OCI-LY1 (cell line): ENCODE measurements around the gene ARHGAP25.

ENCODE experiments used
- H2AFZ ChIP-seq: fragments of 200-600 bp; sonication (generic), shearing (Covaris generic); 2 replicates; pipeline ENCODE4 v1.6.0; 2014; ENCODE audit warnings: antibody characterized with exemption, mild to moderate bottlenecking, low read length
- H3F3A ChIP-seq: fragments of 200-600 bp; sonication (generic), shearing (Covaris generic); 2 replicates; pipeline ENCODE4 v1.6.0; 2014; ENCODE audit warnings: mild to moderate bottlenecking, antibody characterized with exemption, low read length, moderate library complexity; ENCODE audit not compliant: insufficient read depth
- H3K27ac ChIP-seq: fragments of 200-600 bp; sonication (generic); 2 replicates; pipeline ENCODE4 v1.5.1; 2014; ENCODE audit warnings: low read length, mixed run types, mild to moderate bottlenecking, low read depth; ENCODE audit not compliant: poor library complexity, severe bottlenecking
- H3K27me3 ChIP-seq: fragments of 200-600 bp; sonication (generic); 2 replicates; pipeline ENCODE4 v1.6.0; 2014; ENCODE audit warnings: antibody characterized with exemption, mild to moderate bottlenecking, low read length, moderate library complexity; ENCODE audit not compliant: insufficient read depth
- H3K36me3 ChIP-seq: fragments of 200-600 bp; sonication (generic); 2 replicates; pipeline ENCODE4 v1.6.1; 2014; ENCODE audit warnings: mild to moderate bottlenecking, antibody characterized with exemption, low read length, moderate library complexity, mixed read lengths; ENCODE audit not compliant: insufficient read depth
- H3K4me1 ChIP-seq: fragments of 200-600 bp; sonication (generic); 2 replicates; pipeline ENCODE4 v1.5.1; 2014; ENCODE audit warnings: mild to moderate bottlenecking, low read length, moderate library complexity; ENCODE audit not compliant: insufficient read depth, severe bottlenecking
- H3K4me2 ChIP-seq: fragments of 200-600 bp; sonication (generic), shearing (Covaris generic); 2 replicates; pipeline ENCODE4 v1.6.1; 2014; ENCODE audit warnings: low read length
- H3K4me3 ChIP-seq: fragments of 200-600 bp; sonication (generic); 2 replicates; pipeline ENCODE4 v1.5.1; 2014; ENCODE audit warnings: low read length, low read depth, mild to moderate bottlenecking, mixed read lengths; ENCODE audit not compliant: poor library complexity, severe bottlenecking
- H3K79me2 ChIP-seq: fragments of 200-600 bp; shearing (Covaris generic); 2 replicates; pipeline ENCODE4 v1.6.1; 2016; ENCODE audit warnings: mixed run types, low read length, mixed read lengths; ENCODE audit not compliant: insufficient read depth
- H3K9ac ChIP-seq: fragments of 200-600 bp; sonication (generic), shearing (Covaris generic); 2 replicates; pipeline ENCODE4 v1.6.1; 2014; ENCODE audit warnings: mild to moderate bottlenecking, low read length, mixed read lengths
- H3K9me2 ChIP-seq: fragments of 200-600 bp; sonication (generic), shearing (Covaris generic); 2 replicates; pipeline ENCODE4 v1.6.1; 2014; ENCODE audit warnings: low read depth, mild to moderate bottlenecking, low read length, mixed read lengths
- H3K9me3 ChIP-seq: fragments of 200-600 bp; shearing (Covaris generic); 2 replicates; pipeline ENCODE4 v1.6.1; 2014; ENCODE audit warnings: low read length, mixed read lengths
- H4K20me1 ChIP-seq: fragments of 200-600 bp; sonication (generic), shearing (Covaris generic); 2 replicates; pipeline ENCODE4 v1.6.0; 2016; ENCODE audit warnings: mild to moderate bottlenecking, low read length; ENCODE audit not compliant: insufficient read depth
- EZH2 ChIP-seq: fragments of 200-600 bp; sonication (generic), shearing (Covaris generic); IDR thresholded peaks from 2 replicates; pipeline ENCODE4 v1.8.0; 2017; ENCODE audit warnings: borderline replicate concordance, mixed run types, mild to moderate bottlenecking, antibody characterized with exemption, low read length, moderate library complexity, mixed read lengths
- TF ChIP-seq, protein P1 (sequence below): fragments of 200-600 bp; sonication (generic), shearing (Covaris generic); IDR thresholded peaks from 2 replicates; pipeline ENCODE4 v1.5.1; 2017; ENCODE audit warnings: mild to moderate bottlenecking, antibody characterized with exemption, low read length, moderate library complexity, mixed read lengths

The ARHGAP25 gene

DNA sequence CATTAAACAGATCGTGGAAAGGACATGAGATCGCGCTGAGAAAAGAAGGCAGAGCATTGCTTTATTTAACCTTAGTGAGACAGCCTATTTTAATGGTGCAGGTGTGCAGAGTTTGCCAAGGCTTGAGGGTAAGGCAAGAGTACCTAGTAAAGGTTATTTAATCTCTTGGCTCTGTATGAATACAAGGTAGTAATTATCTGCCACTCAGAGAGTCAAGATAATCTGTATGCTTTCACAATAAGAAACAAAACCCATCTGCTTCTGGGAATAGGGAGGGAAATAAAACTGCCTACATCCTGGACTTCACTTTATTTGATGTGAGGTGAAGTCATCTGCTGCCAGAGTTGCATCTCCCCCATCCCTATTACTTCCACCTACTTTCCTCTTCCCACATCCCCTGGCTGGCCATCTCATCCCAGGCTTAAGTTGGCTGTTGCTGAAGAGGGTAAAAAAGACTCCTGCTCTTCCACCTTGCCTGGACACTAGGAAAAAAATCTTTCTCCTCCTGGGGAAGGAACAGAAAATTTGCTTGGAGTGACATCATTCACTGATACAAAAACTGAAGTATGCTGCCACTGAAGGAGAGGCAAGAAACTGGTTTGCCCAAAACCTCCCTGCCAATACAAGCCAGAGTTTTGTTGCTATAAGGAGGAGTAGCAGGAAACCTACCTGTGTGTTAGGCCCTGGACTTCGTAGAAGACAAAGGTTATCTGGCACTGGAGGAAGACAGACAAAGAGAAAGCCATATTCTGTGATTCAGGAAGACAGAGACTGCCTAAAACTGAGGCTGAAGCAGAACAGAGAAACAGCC, 35.8 kb upstream of the ARHGAP25 start:
- no peak for TF ChIP-seq EZH2
- TF ChIP-seq, protein P1, sequence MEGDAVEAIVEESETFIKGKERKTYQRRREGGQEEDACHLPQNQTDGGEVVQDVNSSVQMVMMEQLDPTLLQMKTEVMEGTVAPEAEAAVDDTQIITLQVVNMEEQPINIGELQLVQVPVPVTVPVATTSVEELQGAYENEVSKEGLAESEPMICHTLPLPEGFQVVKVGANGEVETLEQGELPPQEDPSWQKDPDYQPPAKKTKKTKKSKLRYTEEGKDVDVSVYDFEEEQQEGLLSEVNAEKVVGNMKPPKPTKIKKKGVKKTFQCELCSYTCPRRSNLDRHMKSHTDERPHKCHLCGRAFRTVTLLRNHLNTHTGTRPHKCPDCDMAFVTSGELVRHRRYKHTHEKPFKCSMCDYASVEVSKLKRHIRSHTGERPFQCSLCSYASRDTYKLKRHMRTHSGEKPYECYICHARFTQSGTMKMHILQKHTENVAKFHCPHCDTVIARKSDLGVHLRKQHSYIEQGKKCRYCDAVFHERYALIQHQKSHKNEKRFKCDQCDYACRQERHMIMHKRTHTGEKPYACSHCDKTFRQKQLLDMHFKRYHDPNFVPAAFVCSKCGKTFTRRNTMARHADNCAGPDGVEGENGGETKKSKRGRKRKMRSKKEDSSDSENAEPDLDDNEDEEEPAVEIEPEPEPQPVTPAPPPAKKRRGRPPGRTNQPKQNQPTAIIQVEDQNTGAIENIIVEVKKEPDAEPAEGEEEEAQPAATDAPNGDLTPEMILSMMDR = no peak
- Histone ChIP-seq H3K27ac (no peak overlapping the region), H3K27me3 (no peaks in the 10 kb centered on the region), H3K4me2 (no peak overlapping the region), H3K9ac (no peak overlapping the region), H3K79me2 (no peaks in the 10 kb centered on the region), H3F3A (no peaks in the 10 kb centered on the region), H3K36me3 (no peaks in the 10 kb centered on the region; the same call in 1 of the 2 replicates), H3K4me3 (no peak overlapping the region), H3K9me2 (no peaks in the 10 kb centered on the region), H2AFZ (peak overlapping the region; percentile 0; the same call in 1 of the 2 replicates), H3K4me1 (peaks cover 6% of the 10 kb centered on the region), H4K20me1 (no peaks in the 10 kb centered on the region), H3K9me3 (peaks cover 10% of the 10 kb centered on the region)

DNA sequence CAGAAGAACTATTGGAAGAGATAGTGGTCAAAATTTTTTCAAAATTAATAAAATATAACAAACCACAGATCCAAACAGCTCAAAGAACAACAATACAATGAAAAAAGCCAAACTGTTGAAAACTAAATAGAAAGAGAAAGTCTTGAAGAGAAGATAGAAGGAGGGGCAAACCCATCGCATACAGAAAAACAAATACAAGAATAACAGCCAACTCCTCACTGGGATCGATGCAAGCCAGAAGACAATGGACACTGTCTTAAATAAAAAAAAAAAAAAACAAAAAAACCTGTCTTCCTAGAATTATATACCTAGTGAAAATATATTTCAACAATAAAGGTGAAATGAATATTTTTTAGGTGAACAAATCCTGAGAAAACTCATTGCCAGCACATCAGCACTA, 34.1 kb upstream of the ARHGAP25 start:
- H3K4me2 ChIP-seq = no peak overlapping the region
- peaks cover 6% of the 10 kb centered on the region for H3K4me1 ChIP-seq
- no peaks in the 10 kb centered on the region for H4K20me1 ChIP-seq
- H3K4me3 ChIP-seq = no peak overlapping the region
- H3K79me2 ChIP-seq = no peaks in the 10 kb centered on the region
- peaks cover 10% of the 10 kb centered on the region for H3K9me3 ChIP-seq
- H3F3A ChIP-seq = no peaks in the 10 kb centered on the region
- H3K27me3 ChIP-seq = no peaks in the 10 kb centered on the region
- H3K9me2 ChIP-seq = no peaks in the 10 kb centered on the region
- H3K9ac ChIP-seq = no peak overlapping the region
- no peak for TF ChIP-seq EZH2
- TF ChIP-seq, protein P1 = no peak
- no peaks in the 10 kb centered on the region; the same call in 1 of the 2 replicates for H3K36me3 ChIP-seq
- no peak overlapping the region for H2AFZ ChIP-seq
- no peak overlapping the region for H3K27ac ChIP-seq

DNA sequence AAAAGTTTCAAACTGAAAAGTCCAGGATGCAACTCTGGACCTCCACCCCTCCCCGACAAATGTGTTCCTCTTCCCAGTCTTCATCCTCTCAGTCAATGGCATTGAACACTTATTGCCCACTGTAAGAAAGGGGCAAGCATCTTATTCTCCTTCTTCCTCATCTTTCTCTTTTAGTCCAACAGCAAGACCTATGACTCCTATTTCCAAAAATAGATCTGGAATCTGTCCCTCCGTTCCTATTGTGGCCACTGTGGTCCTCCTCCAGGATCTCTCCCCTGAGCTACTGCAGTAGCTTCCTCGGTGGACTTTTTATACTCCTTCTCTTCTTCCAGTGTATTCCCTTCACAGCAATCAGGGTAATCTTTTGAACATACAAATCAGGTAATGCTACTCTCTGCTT, 28.0 kb upstream of the ARHGAP25 start:
- no peak overlapping the region for H3K4me3 ChIP-seq
- H4K20me1 ChIP-seq = no peaks in the 10 kb centered on the region
- no peaks in the 10 kb centered on the region for H3K9me3 ChIP-seq
- H3K27ac ChIP-seq = no peak overlapping the region
- peaks cover 23% of the 10 kb centered on the region for H3K4me1 ChIP-seq
- H3K79me2 ChIP-seq = no peaks in the 10 kb centered on the region
- H2AFZ ChIP-seq = no peak overlapping the region
- no peaks in the 10 kb centered on the region for H3F3A ChIP-seq
- no peaks in the 10 kb centered on the region for H3K27me3 ChIP-seq
- TF ChIP-seq, protein P1 = no peak
- no peak for TF ChIP-seq EZH2
- no peaks in the 10 kb centered on the region for H3K36me3 ChIP-seq
- H3K4me2 ChIP-seq = no peak overlapping the region
- no peaks in the 10 kb centered on the region for H3K9me2 ChIP-seq
- H3K9ac ChIP-seq = no peak overlapping the region
